Measurements from ENCODE around the gene OSBPL10.

The OSBPL10 gene

DNA sequence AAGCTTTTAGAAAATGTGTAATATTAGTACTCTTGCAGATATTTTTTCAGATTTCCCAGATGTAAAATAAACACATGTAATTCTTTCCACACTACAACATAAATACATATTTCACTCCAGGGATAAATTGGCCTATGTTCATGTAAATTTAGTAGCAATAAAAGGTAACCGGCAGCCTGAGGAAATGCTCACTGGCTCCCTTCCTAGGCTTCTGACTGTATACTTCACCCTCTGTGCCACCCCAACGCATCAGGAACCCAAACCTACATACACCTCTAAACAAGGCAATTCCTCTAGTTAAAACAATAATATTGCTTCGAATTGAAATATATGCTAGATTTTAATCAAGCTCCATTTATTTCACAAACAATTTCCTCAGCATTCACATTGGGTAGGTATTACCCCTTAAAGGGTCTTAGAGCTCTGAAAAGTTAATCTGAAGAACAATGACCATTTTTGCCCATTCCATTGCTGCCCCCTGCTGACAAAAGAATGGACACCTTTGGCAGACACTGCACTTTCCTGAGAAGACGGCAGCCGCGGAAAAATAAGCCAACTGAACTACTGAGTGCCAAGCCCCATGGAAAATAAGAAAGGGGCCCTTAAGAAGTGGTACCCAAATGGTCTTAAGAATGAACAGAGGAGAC, 212.5 kb downstream of the OSBPL10 start:
- TF ChIP-seq, protein P1, sequence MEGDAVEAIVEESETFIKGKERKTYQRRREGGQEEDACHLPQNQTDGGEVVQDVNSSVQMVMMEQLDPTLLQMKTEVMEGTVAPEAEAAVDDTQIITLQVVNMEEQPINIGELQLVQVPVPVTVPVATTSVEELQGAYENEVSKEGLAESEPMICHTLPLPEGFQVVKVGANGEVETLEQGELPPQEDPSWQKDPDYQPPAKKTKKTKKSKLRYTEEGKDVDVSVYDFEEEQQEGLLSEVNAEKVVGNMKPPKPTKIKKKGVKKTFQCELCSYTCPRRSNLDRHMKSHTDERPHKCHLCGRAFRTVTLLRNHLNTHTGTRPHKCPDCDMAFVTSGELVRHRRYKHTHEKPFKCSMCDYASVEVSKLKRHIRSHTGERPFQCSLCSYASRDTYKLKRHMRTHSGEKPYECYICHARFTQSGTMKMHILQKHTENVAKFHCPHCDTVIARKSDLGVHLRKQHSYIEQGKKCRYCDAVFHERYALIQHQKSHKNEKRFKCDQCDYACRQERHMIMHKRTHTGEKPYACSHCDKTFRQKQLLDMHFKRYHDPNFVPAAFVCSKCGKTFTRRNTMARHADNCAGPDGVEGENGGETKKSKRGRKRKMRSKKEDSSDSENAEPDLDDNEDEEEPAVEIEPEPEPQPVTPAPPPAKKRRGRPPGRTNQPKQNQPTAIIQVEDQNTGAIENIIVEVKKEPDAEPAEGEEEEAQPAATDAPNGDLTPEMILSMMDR (IDR thresholded peaks at IDR 0.05; ENCODE audit: insufficient read depth, low read length, missing control alignments) = peak; percentile 56
- DNase-seq (ENCODE audit: low read depth, low spot score) = no peak
- H3K4me3 ChIP-seq (ENCODE audit: low read depth, low read length) = no peak overlapping the region
- ChIA-PET POLR2A (no interaction called here), CTCF (interaction anchor here (0.6 to 1.9 kb wide), 28 partner anchors 9 to 1002 kb away, joined by 3 to 20 read pairs (median 3); no protein-coding TSS in a partner anchor)

DNA sequence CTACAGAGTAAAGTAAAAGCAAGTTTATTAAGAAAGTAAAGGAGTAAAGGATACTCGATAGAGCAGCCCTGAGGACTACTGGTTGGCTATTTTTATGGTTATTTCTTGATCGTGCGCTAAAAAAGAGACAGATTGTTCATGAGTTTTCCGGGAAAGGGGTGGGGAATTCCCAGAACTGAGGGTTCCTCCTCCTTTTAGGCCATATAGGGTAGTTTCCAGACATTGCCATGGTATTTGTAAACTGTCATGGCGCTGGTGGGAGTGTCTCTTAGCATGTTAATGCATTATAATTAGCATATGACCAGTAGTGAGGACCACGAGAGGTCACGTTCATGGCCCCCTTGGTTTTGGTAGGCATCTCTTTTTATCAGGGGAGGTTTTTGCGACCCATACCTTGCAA, 213.1 kb downstream of the OSBPL10 start:
- no peak overlapping the region for H3K4me3 ChIP-seq (ENCODE audit: low read depth, low read length)
- TF ChIP-seq, protein P1 (IDR thresholded peaks at IDR 0.05; ENCODE audit: insufficient read depth, low read length, missing control alignments) = no peak
- ChIA-PET CTCF (interaction anchor here (1.1 to 1.9 kb wide), 9 partner anchors 10 to 404 kb away, joined by 3 to 9 read pairs (median 6); no protein-coding TSS in a partner anchor), POLR2A (no interaction called here)
- DNase-seq (ENCODE audit: low read depth, low spot score) = no peak

DNA sequence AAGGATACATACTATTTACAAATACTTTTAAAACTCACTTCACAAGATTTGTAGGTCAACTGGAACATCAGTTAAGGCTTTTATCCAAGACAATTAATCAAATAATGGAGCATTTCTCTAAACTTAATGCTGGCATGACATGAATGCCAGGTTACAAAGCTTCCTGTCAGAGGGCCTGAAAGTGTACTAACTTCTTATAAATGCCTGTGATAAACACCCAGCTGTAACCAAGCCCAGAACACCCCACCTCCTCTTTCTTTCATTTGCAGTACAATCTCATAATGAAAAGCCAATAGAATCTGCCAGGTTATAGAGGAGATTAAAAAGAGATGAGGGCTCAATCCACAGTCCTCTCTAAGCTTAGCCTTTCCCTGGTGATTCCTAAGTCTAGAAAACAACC, 214.4 kb downstream of the OSBPL10 start:
- no peak for DNase-seq (ENCODE audit: low read depth, low spot score)
- TF ChIP-seq, protein P1 (IDR thresholded peaks at IDR 0.05; ENCODE audit: insufficient read depth, low read length, missing control alignments) = no peak
- CTCF ChIA-PET = interaction anchor here (0.9 to 1.5 kb wide), 4 partner anchors 10 to 999 kb away, joined by 3 to 5 read pairs (median 4); no protein-coding TSS in a partner anchor
- no peak overlapping the region for H3K4me3 ChIP-seq (ENCODE audit: low read depth, low read length)
- POLR2A ChIA-PET = no interaction called here

DNA sequence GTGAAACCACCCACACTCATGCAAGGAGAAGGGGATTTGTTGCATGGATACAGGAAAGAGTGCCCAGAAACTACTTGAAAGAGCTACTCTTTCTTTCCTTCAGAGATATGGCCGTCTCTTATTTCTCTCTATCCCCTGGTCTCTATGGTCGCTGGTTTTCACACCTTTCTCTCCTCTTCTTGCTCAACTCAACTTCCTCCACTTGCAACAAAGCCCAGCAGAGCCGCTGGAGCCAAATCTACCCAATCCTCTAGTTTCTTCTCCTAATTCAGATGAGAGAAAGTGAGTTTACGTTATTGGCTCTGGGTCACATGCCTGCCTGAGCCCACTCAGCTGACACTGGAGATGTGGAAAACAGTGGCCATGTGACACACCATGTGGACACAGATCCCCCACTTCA, 215.2 kb downstream of the OSBPL10 start:
- no peak for DNase-seq (ENCODE audit: low read depth, low spot score)

DNA sequence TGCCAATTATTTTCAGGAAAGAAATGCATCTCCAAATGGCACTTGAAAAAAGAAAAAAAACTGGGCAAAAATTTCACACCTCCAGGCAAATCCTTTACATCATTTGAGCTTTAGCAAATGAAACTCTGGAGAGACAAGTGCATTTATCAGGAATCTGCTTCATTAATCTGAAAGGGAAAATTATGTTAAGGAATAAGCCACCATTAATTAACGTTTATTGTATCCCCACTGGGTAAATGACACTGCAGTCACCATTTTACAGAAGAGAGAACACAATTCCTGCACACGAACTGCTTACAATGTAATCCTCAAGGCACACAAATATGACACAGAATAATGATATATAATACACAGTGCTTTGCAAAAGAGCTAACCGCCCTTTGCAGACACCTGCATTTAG, 217.3 kb downstream of the OSBPL10 start:
- H3K4me3 ChIP-seq (ENCODE audit: low read depth, low read length) = no peak overlapping the region
- ChIA-PET POLR2A (no interaction called here), CTCF (no interaction called here)
- TF ChIP-seq, protein P1 (IDR thresholded peaks at IDR 0.05; ENCODE audit: insufficient read depth, low read length, missing control alignments) = no peak
- DNase-seq (ENCODE audit: low read depth, low spot score) = no peak

More for the DNA sequence above, 215.2 kb downstream of the OSBPL10 start:
- H3K4me3 ChIP-seq (ENCODE audit: low read depth, low read length) = no peak overlapping the region
- TF ChIP-seq, protein P1 (IDR thresholded peaks at IDR 0.05; ENCODE audit: insufficient read depth, low read length, missing control alignments) = no peak
- CTCF ChIA-PET = interaction anchor here (0.9 to 1.1 kb wide), 3 partner anchors 10 to 996 kb away, joined by 3 read pairs; no protein-coding TSS in a partner anchor
- POLR2A ChIA-PET = no interaction called here

DNA sequence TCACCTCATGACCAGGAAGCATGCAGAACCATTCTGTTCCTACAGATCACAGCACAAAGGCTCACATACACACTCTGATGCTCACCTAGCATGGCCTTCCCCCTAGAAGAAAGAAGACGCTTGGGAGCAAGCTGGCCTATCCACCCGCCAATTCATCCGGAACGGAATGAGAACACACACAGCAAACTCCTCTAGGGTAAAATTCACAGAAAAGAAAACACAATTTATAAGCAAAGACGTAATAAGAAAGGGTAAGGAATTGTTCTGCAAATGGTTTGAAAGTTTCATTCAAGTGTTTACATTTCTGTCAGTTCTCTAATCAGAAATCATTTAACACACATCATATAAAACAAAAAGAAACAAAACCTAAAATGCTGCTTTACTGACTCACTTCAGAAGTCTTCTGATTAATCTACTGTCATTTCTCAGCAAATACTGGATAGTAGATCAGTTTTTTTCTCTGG, 218.1 kb downstream of the OSBPL10 start:
- POLR2A ChIA-PET = no interaction called here
- no peak overlapping the region for H3K4me3 ChIP-seq (ENCODE audit: low read depth, low read length)
- CTCF ChIA-PET = no interaction called here
- DNase-seq (ENCODE audit: low read depth, low spot score) = no peak
- TF ChIP-seq, protein P1 (IDR thresholded peaks at IDR 0.05; ENCODE audit: insufficient read depth, low read length, missing control alignments) = no peak
